ENCODE data around the gene RNU1-1. TPM values are rescaled to one million over a fixed set of nuclear protein-coding genes. Genes with fewer than 3 reads are reported as not detected.
"Not testable (repeated sequence)": the region's sequence is repeated elsewhere in the genome, so short reads cannot be mapped to it uniquely, and the experiment has no call there.

Gene RNU1-1
- under 1 TPM; under 0.01 TPM for total RNA-seq

GRCh38 chr1:16514107-16515055 lies at the start of gene RNU1-1:
RNU1-1 (minus strand) TSS chr1:16514285.
- not testable (repeated sequence) for ATAC-seq (ENCODE audit: low FRiP score); DNase-seq (ENCODE audit: low spot score)

- DNase-seq (ENCODE audit: low spot score); ATAC-seq (ENCODE audit: low FRiP score): not testable (repeated sequence)
Measured at GRCh38 chr1:16561035-16561434, 47.0 kb upstream of the RNU1-1 start.

- DNase-seq (ENCODE audit: low spot score), result not testable (repeated sequence)
Measured at GRCh38 chr1:16560498-16560897, 46.4 kb upstream of the RNU1-1 start.

GRCh38 chr1:16559688-16560087 lies 45.6 kb upstream of the RNU1-1 start:
- not testable (repeated sequence) for DNase-seq (ENCODE audit: low spot score)

More at GRCh38 chr1:16560498-16560897, 46.4 kb upstream of the RNU1-1 start:
- not testable (repeated sequence) for ATAC-seq (ENCODE audit: low FRiP score)

GRCh38 chr1:16557034-16557433 lies 42.9 kb upstream of the RNU1-1 start:
- ATAC-seq (ENCODE audit: low FRiP score); DNase-seq (ENCODE audit: low spot score): not testable (repeated sequence)

More at GRCh38 chr1:16559688-16560087, 45.6 kb upstream of the RNU1-1 start:
- ATAC-seq (ENCODE audit: low FRiP score), result not testable (repeated sequence)

- DNase-seq (ENCODE audit: low spot score); ATAC-seq (ENCODE audit: low FRiP score): not testable (repeated sequence)
Measured at GRCh38 chr1:16553244-16553643, 39.2 kb upstream of the RNU1-1 start.

GRCh38 chr1:16550212-16550918 lies 36.3 kb upstream of the RNU1-1 start:
- DNase-seq (ENCODE audit: low spot score); ATAC-seq (ENCODE audit: low FRiP score): not testable (repeated sequence)

GRCh38 chr1:16549545-16549944 lies 35.5 kb upstream of the RNU1-1 start:
- DNase-seq (ENCODE audit: low spot score); ATAC-seq (ENCODE audit: low FRiP score): not testable (repeated sequence)

- DNase-seq (ENCODE audit: low spot score); ATAC-seq (ENCODE audit: low FRiP score): not testable (repeated sequence)
Measured at GRCh38 chr1:16547502-16548241, 33.6 kb upstream of the RNU1-1 start.

GRCh38 chr1:16545682-16546095 lies 31.6 kb upstream of the RNU1-1 start:
- DNase-seq (ENCODE audit: low spot score); ATAC-seq (ENCODE audit: low FRiP score): not testable (repeated sequence)

GRCh38 chr1:16540421-16540893 lies 26.4 kb upstream of the RNU1-1 start:
- not testable (repeated sequence) for DNase-seq (ENCODE audit: low spot score); ATAC-seq (ENCODE audit: low FRiP score)

- DNase-seq (ENCODE audit: low spot score); ATAC-seq (ENCODE audit: low FRiP score): not testable (repeated sequence)
Measured at GRCh38 chr1:16537528-16537927, 23.4 kb upstream of the RNU1-1 start.

- not testable (repeated sequence) for ATAC-seq (ENCODE audit: low FRiP score); DNase-seq (ENCODE audit: low spot score)
Measured at GRCh38 chr1:16536796-16537195, 22.7 kb upstream of the RNU1-1 start.

- ATAC-seq (ENCODE audit: low FRiP score), result peak; percentile 64
- not testable (repeated sequence) for DNase-seq (ENCODE audit: low spot score)
Measured at GRCh38 chr1:16535898-16536297, 21.8 kb upstream of the RNU1-1 start.

- not testable (repeated sequence) for DNase-seq (ENCODE audit: low spot score); ATAC-seq (ENCODE audit: low FRiP score)
Measured at GRCh38 chr1:16535487-16535886, 21.4 kb upstream of the RNU1-1 start.

- DNase-seq (ENCODE audit: low spot score), result not testable (repeated sequence)
- ATAC-seq (ENCODE audit: low FRiP score), result peak; percentile 54
Measured at GRCh38 chr1:16534829-16535456, 20.9 kb upstream of the RNU1-1 start.

GRCh38 chr1:16534239-16534828 lies 20.2 kb upstream of the RNU1-1 start:
- DNase-seq (ENCODE audit: low spot score); ATAC-seq (ENCODE audit: low FRiP score): not testable (repeated sequence)

Measured in omental fat pad (tissue), 4 donors.